Left hindlimb (tissue), 1 donor: ENCODE data around the gene ZNF701.
A peak's percentile ranks its signal among the peaks of the same experiment; 100 is the strongest.
"Not testable (repeated sequence)": the region's sequence is repeated elsewhere in the genome, so short reads cannot be mapped to it uniquely, and the experiment has no call there.

Source experiments
- DNase-seq: peaks from one replicate; pipeline ENCODE4 v3.0.0-alpha.2; 2018

ZNF701 gene

DNA sequence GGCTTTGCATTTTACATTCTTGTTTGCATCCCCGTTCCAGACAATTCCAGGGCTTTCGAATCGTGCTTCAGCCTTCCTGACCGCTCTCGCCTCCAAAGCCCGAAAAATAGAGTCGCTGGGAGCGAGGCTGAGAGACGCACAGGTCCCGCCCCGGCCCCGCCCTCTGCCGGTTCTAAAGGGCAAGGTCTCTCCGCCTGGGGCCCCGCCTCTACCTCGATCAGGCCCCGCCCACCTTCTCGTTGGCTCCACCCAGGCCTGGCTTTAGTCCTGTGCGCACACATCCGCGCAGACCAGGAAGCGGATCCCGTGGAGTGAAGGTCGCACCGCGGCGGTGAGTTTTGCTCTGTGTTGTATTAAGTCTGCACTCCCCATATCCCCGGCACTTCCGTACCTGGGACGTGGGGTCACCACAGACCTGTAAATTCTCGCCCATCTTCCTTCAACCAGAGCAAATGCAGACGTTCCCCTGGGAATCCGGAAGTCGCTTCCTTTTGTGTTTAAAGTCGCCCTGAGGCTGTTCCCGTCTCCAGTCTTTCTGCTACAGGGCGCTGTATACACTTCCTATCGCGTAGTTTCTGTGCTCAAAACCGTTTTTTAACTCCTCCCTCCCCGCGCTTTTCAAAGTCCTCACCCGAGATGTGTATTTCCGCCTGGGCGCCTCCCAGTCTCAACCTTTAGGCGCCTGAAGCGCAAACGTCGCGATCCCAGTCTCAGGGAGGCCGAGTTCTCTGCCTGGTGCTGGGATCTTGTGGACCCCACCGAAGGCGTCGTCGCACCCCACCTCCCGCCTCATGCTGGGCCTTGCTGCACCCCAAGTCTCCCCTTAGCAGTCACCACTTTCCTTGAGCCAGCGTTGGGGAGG, at the start of gene ZNF701:
Gene ZNF701 (plus strand): TSS at position 288 of the 862 bp plus-strand sequence. CDS start 3,861 bp downstream, outside the sequence.
- DNase-seq = peak; percentile 96

DNA sequence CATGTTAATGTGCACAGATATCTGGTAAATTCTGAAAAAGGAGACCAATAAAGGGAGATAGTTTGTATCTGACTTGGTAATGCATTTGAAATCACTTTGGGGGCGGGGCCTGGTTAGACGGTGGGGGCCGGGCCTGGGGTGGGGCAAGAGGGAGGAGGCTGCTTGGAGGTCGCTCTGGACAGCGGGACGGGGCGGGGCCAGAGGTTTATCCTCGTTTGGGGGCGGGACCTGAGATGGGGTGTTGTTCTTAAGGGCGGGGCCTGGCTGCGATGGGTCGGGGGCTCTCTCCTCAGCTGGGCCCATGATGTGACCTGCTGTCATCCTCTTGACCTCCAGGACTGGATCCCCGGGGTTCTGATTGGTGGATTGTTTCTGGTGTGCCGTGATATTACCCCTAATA, 47.5 kb upstream of the ZNF701 start:
- no peak for DNase-seq

DNA sequence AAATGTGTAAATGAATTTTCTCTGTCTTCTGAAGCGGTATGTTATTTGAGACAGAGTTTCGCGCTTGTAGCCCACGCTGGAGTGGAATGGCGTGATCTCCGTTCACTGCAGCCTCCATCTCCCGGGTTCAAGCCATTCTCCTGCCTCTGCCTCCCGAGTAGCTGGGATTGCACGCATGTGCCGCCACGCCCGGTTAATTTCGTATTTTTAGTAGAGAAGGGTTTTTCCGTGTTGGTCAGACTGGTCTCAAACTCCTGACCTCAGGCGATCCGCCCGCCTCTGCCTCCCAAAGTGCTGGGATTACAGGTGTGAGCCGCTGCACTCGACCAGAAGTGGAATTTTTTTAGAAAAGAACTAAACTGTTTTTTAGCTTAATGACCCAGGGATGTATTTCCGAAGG, 46.0 kb upstream of the ZNF701 start:
- no peak for DNase-seq

DNA sequence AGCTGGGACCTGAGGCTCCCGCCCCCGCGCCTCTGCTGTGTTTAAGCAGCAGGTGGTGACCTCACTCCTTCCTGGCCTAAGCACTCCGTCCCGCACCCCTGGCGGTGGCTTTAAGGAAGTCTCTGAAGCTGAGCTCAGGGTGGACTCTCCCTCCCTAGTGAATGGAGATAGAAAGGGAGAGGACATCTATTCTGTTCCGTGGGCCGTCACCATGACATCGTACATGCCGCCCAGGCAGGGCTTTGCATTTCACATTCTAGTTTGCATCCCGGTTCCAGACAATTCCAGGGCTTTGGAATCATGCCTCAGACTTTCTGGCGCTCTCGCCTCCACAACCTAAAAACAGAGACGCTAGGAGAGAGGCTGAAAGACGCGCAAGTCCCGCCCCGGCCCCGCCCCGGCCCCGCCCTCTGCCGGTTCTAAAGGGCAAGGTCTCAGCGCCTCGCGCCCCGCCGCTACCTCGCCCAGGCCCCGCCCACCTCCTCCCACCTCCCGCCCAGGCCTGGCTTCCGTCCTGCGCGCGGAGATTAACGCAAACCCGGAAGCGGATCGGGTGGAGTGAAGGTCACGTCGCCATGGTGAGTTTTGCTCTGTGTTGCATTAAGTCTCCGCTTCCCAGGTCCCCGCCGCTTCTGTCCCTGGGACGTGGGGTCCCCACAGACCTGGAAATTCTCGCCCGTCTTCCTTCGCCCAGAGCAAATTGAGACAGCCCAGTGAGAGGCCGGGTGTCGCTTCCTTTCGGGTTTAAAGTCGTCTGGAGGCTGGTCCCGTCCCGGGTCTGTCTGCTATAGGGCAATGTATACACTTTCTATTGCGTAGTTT, 42.7 kb upstream of the ZNF701 start, which contains the start of gene ZNF808:
Gene ZNF808 (plus strand): TSS at position 535 of the 822 bp plus-strand sequence. CDS start 15,617 bp downstream, outside the sequence.
- peak; percentile 97 for DNase-seq

DNA sequence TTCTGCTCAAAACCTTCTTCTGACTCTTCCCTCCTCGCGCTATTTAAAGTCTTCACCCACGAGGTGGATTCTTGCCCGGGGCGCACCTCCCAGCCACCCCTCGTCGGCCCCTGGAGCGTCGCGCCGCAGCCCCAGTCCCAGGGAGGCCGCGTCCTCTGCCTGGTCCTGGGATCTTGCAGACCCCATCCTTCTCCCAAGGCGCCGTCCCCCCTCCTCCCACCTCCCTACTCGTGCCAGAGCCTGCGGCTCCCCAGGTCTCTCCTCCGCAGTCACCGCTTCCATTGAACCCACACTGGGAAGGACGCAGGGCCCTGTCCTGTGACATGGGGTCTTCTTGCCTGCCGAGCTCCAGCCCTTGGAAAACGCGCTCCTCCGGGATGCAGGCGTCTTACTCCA, 42.1 kb upstream of the ZNF701 start:
- DNase-seq = peak; percentile 40

DNA sequence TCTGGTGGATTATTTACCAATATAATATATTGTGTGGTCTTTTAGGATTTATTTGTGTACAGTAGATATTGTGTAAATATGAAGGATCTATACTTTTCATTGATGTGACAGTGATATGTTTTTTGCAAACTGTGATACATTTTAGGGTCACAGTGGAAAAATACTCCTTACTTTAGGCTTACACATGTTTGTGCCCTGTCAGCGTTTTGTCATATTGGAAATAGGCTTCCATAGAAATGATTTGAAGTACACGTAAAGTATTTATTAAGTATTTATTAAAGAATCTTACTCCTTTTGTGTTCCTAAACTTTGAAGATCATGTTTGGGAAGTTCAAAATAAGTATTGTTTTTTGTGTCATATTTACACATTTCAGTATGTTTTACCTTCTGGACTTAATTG, 37.6 kb upstream of the ZNF701 start:
- no peak for DNase-seq

DNA sequence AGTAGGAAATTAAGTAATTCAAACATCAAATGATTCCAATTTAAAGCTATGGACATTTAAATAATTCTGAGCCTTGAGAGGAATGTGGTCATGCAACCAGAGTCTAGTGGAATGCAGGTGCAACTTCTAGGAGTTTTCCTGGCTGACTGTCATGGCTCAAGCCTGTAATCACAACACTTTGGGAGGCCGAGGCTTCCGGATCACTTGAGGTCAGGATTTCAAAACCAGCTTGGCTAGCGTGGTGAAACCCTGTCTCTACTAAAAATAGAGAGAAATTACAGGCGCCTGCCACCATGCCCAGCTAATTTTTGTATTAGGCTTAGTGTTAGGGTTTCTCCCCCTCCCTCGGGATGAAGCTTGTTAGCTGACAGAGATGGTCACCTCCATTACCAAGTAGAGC, 36.2 kb upstream of the ZNF701 start:
- no peak for DNase-seq

DNA sequence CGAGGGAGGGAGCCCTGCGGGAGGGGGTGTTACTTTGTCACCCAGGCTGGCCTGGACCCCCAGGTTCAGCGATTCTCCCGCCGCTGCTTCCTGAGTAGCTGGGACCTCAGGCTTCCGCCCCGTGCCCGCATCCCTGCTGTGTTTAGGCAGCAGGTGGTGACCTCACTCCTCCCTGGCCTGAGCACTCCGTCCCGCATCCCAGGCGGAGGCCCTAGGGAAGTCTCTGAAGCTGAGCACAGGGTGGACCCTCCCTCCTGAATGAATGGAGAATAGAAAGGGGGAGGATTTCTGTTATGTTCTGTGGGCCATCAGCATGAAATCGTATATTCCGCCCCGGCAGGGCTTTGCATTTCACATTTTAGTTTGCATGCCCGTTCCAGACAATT, 34.7 kb upstream of the ZNF701 start:
- not testable (repeated sequence) for DNase-seq

DNA sequence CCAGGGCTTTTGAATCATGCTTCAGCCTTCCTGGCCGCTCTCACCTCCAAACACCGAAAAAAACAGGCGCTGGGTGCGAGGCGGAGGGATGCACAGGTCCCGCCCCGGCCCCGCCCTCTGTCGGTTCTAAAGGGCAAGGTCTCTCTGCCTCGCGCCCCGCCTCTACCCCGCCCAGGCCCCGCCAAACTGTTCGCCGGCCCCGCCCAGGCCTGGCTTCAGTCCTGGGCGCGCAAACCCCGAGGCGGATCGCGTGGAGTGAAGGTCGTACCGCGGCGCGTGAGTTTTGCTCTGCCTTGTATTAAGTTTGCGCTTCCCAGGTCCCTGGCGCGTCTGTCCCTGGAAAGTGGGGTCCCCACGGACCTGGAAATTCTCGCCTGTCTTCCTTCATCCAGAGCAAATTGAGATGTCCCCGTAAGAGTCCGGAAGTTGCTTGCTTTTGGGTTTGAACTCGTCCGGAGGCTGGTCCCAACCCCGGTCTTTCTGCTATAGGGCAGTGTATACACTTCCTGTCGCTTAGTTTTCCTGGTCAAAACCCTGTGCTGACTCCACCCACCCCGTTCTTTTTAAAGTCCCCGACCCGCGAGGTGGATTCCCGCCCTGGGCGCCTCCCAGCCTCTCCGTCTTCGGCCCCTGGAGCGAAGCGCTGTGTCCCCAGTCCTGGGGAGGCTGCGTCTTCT, 34.2 kb upstream of the ZNF701 start:
- peak; percentile 88 for DNase-seq

DNA sequence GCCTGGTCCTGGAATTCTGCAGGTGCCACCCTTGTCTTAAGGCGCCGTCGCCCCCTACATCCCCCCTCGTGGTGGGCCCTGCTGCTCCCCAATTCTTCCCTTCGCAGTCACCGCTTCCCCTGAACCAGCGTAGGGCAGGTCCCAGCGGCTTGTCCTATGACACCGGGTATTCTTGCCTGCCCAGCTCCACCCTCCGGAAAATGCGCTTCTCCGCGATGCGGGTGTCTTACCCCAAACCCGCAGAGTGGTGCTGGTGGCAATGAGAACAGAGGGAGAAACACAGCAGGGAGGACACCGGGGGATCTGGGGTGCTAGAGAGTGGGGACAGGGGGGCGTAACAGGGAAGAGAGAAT, 33.7 kb upstream of the ZNF701 start:
- no peak for DNase-seq

DNA sequence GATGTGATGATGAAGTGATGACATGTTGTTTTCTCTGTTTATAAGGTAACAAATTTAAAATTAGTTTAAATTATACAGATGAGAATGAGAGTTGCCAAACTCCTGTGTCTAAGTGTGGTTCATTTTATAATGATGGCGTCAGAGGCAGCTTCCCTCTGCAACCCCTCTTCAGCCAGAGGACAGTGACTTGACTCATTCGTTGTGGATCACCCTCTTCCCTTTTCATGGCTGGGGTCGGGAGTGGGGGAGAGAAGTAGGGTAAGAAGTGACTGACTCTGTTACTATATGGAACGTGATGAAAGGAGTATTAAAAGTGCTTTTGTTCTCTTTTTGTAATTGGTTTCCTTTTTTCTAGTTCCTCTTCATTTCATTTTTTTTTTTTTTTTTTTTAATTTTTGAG, 31.3 kb upstream of the ZNF701 start:
- DNase-seq = not testable (repeated sequence)

DNA sequence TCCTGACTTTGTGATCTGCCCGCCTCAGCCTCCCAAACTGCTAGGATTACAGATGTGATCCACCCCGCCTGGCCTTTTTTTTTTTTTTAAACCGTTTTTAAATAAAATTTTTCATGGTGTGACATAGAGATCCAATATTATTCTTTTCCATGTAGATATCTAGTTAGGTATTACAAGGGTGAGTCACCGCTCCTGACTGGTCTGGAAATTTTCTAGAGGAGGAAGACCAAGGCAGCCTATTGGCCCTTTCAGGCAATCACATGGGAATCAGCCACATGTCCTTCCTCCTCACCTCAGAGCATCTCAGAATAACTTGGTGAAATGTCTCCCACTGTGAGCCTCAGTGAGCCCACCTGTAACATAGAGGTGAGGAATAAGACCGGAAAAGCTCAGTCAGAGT, 28.9 kb upstream of the ZNF701 start:
- DNase-seq = not testable (repeated sequence)

DNA sequence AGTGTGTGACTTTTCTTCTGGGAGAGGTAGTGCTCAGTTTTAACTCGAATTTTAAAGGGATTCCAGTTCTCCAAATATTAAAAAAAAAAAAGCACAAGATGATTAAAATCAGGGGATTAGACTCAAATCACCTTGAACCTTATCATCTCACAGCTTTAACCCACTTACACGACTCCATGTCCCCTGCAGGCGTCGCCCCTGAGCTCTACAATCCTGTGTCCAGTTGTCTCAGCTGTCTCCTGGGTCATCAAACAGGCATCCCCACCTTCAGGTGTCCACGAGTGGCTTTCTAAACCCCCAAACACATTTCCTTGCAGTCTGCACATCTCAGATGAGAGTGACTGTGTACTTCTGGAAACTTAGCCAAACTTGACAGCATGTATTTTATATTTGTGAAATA, 28.5 kb upstream of the ZNF701 start:
- DNase-seq = no peak

DNA sequence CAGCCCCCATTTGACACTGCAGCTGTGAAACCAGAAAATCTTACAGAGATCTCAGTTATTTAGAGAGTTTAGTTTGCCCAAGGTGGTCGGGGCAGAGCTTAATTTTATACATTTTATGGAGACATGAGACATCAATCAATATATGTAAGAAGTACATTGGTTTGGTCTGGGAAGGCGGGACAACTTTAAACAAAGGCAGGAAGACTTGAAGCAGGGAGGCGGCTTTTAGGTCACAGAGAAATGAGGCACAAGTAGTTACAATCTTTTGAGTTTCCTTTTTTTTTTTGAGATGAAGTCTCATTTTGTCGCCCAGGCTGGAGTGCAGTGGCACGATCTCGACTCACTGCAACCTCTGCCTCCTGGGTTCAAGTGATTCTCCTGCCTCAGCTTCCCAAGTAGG, 27.5 kb upstream of the ZNF701 start:
- not testable (repeated sequence) for DNase-seq

DNA sequence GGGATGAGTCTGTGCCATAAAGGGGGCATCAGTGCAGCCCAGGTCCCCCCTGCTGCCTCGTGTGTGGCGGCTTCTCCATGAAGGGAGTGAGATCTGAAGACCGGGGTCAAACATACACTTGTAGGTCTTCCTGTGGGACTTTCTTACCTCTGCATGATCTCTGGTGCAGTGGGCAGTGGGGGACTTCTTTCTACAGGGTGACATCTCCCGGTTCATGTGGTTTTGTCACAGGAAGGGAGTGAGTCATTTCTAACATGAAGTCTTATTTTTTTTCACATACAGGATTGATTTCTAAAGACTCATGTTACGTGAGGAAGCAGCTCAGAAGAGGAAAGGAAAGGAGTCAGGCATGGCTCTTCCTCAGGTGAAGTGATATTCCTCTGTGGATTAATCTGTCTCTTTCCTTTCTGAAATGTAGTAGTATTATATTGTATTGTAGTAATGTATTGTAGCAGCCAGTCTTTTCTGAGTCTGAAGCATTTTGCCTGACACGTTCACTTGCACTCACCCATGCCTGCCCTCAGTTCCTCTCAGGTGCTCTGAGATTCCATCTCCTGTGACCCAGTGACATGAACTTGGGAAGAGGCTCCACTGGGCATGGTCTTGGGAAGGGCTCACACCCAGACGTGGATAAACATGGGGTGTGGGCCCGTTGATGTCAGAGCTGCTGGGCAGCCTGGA, 27.0 kb upstream of the ZNF701 start:
- no peak for DNase-seq

DNA sequence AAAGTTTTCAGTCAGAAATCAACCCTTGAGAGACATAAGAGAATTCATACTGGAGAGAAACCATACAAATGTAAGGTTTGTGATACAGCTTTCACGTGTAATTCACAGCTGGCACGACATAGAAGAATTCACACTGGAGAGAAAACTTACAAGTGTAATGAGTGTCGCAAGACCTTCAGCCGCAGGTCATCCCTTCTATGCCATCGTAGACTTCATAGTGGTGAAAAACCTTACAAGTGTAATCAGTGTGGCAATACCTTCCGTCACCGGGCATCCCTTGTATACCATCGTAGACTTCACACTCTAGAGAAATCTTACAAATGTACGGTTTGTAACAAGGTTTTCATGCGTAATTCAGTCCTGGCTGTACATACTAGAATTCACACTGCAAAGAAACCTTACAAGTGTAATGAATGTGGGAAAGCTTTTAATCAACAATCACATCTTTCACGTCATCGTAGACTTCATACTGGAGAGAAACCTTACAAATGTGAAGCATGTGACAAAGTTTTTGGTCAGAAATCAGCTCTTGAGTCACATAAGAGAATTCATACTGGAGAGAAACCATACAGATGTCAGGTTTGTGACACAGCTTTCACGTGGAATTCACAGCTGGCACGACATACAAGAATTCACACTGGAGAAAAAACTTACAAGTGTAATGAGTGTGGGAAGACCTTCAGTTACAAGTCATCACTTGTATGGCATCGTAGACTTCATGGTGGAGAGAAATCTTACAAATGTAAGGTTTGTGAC, 15.7 kb upstream of the ZNF701 start:
- DNase-seq = no peak

DNA sequence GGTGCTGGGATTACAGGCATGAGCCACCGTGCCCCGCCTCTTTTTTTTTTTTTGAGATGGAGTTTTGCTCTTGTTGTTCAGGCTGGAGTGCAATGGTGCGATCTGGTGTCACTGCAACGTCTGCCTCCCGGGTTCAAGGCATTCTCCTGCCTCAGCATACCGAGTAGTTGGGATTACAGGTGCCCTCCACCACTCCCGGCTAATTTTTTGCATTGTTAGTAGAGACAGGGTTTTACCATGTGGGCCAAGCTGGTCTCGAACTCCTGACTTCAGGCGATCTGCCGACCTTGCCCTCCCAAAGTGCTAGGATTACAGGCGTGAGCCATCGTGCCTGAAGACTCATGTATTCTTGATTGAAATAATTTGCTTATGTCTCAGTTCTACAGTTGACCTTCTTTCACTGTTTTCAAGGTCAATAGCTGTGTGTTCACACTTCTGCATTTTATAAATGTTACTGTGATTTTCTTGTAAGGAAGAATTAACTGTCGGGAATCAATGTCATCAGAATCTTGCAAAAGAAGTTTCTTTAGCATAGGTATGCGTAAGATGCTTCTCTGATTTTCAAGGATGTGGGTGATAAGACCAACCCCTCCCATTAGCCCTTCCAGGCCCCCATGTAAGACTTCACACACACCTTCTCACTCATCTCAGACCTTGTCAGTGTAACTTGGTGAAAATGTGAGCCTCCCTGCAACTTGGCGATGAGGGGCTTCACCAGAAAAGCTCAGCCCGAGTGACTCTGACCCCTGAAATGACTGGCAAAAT, 12.7 kb upstream of the ZNF701 start:
- no peak for DNase-seq

DNA sequence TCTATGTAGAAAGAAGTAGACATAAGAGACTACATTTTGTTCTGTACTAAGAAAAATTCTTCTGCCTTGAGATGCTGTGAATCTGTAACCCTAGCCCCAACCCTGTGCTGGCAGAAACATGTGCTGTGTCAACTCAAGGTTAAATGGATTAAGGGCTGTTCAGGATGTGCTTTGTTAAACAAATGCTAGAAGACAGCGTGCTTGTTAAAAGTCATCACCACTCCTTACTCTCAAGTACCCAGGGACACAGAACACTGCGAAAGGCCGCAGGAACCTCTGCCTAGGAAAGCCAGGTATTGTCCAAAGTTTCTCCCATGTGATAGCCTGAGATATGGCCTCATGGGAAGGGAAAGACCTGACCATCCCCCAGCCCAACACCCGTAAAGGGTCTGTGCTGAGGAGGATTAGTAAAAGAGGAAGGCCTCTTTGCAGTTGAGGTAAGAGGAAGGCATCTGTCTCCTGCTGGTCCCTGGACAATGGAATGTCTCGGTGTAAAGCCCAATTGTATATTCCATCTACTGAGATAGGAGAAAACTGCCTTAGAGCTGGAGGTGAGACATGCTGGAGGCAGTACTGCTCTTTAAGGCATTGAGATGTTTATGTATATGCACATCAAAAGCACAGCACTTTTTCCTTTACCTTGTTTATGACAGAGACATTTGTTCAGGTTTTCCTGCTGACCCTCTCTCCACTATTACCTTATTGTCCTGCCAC, 11.2 kb upstream of the ZNF701 start:
- not testable (repeated sequence) for DNase-seq

DNA sequence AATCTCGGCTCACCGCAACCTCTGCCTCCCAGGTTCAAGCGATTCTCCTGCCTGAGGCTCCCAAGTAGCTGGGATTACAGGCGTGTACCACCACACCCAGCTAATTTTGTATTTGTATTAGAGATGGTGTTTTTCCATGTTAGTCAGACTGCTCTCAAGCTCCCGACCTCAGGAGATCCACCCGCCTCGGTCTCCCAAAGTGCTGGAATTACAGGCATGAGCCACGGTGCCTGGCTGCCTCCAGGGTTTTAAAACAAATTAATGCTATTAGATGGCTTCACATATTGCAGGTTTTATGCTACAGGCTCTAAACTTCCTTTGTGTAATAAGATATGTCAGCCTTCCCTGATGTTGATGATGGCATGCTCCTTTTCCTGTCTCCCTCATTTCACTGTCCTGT, 8.5 kb upstream of the ZNF701 start:
- DNase-seq = not testable (repeated sequence)

DNA sequence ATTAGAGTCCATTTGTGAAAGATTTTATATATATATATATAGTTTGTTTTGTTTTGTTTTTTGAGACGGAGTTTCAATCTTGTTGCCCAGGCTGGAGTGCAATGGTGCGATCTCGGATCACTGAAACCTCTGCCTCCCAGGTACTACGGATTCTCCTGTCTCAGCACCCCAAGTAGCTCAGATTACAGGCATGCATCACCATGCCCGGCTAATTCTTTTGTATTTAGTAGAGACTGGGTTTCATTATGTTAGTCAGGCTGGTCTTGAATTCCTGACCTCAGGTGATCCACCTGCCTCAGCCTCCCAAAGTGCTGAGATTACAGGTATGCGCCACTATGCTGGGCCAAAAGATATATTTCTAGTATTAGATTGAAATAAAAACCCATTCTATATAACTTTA, 4.0 kb upstream of the ZNF701 start:
- no peak for DNase-seq

DNA sequence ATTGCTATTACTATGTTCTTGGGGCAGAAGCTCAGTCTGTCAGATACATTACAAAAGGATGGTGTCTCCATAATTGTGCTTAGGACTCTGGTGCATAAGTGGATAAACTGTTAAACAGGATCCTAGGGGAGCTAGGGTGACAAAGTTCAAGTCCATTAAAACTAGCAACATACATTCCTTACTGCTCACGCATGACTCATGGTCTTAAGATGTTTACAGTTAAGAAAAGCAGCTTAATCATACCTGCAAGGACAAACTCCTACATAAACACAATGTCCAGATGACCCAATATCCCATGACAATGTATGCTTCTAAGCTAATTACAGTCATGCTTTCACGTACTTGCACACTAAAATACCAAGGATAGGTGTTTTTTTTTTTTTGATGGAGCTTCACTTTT, 3.5 kb upstream of the ZNF701 start:
- DNase-seq = no peak
